ENCODE results near the gene TNFSF8. TPM values are rescaled to one million over a fixed set of nuclear protein-coding genes. Genes with fewer than 3 reads are reported as not detected.

Gene TNFSF8
- total RNA-seq, 1 donor from 2014 or later = 0.19 TPM

GRCh38 chr9:114861273-114861672 lies 69.1 kb downstream of the TNFSF8 start:
- DNase-seq (ENCODE audit: extremely low spot score, unreplicated experiment) = no peak
- Mint-ChIP-seq H3K4me3 (no peak overlapping the region), H3K27ac (no peak overlapping the region), H3K4me1 (ENCODE audit: unreplicated experiment) (no peaks in the 10 kb centered on the region), H3K36me3 (no peaks in the 10 kb centered on the region), H3K27me3 (peaks cover 5% of the 10 kb centered on the region), H3K9me3 (peaks cover 6% of the 10 kb centered on the region)
- TF ChIP-seq CTCF (conservative IDR thresholded peaks at IDR 0.05) = no peak

DNA sequence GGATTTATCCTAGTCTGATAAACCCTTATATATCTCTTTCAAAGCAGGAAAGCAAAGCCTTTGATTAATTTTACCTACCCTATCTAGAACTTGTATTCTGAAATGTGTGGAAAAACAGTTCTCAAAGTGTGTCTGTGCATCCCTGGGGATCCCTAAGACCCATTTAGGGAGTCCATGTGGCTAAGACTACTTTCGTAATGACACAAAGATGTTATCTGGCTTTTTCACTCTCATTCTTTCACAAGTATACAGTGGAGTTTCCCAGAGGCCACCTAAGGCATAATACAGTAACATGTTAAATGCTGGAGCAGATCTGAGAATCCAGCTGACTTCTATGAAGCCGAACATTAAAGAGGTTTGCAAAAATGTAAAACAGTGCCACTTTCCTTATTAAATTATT lies 70.2 kb downstream of the TNFSF8 start:
- Mint-ChIP-seq H3K4me1 (ENCODE audit: unreplicated experiment) (no peaks in the 10 kb centered on the region), H3K27me3 (peaks cover 5% of the 10 kb centered on the region), H3K27ac (no peak overlapping the region), H3K4me3 (no peak overlapping the region), H3K9me3 (peaks cover 6% of the 10 kb centered on the region), H3K36me3 (no peaks in the 10 kb centered on the region)
- no peak for TF ChIP-seq CTCF (conservative IDR thresholded peaks at IDR 0.05)
- no peak for DNase-seq (ENCODE audit: extremely low spot score, unreplicated experiment)

GRCh38 chr9:114856942-114857315 lies 73.5 kb downstream of the TNFSF8 start:
- no peak for TF ChIP-seq CTCF (conservative IDR thresholded peaks at IDR 0.05)
- no peak for DNase-seq (ENCODE audit: extremely low spot score, unreplicated experiment)
- Mint-ChIP-seq H3K4me1 (ENCODE audit: unreplicated experiment) (peaks cover 8% of the 10 kb centered on the region), H3K9me3 (peaks cover 6% of the 10 kb centered on the region), H3K36me3 (no peaks in the 10 kb centered on the region), H3K27ac (no peak overlapping the region), H3K4me3 (no peak overlapping the region), H3K27me3 (peaks cover 5% of the 10 kb centered on the region)

- no peak for TF ChIP-seq CTCF (conservative IDR thresholded peaks at IDR 0.05)
- H3K9me3 Mint-ChIP-seq = peaks cover 7% of the 10 kb centered on the region
- H3K27me3 Mint-ChIP-seq = peaks cover 5% of the 10 kb centered on the region
- H3K36me3 Mint-ChIP-seq = no peaks in the 10 kb centered on the region
- no peak overlapping the region for H3K4me3 Mint-ChIP-seq
- H3K27ac Mint-ChIP-seq = no peak overlapping the region
- no peak for DNase-seq (ENCODE audit: extremely low spot score, unreplicated experiment)
- peaks cover 11% of the 10 kb centered on the region for H3K4me1 Mint-ChIP-seq (ENCODE audit: unreplicated experiment)
These were observed 74.0 kb downstream of the TNFSF8 start for GRCh38 chr9:114856215-114856941.

GRCh38 chr9:114855488-114855887 lies 74.9 kb downstream of the TNFSF8 start:
- Mint-ChIP-seq H3K27me3 (peaks cover 5% of the 10 kb centered on the region), H3K9me3 (peaks cover 12% of the 10 kb centered on the region), H3K4me3 (no peak overlapping the region), H3K4me1 (ENCODE audit: unreplicated experiment) (peaks cover 20% of the 10 kb centered on the region), H3K27ac (no peak overlapping the region), H3K36me3 (no peaks in the 10 kb centered on the region)
- TF ChIP-seq CTCF (conservative IDR thresholded peaks at IDR 0.05) = no peak
- no peak for DNase-seq (ENCODE audit: extremely low spot score, unreplicated experiment)
